ENCODE measurements around the gene SPRTN.
A peak's percentile ranks its signal among the peaks of the same experiment; 100 is the strongest.

SPRTN gene

GRCh38 chr1:231338270-231339128, at the start of gene SPRTN:
Gene SPRTN (plus strand): TSS chr1:231338293. CDS start chr1:231338384, 91 bp downstream.
- TF ChIP-seq CTCF (conservative IDR thresholded peaks at IDR 0.05; ENCODE audit: low read depth), result no peak
- peak within 1 kb of the TSS; percentile 98 for H3K27ac ChIP-seq
- ChIA-PET POLR2A (ENCODE audit: low non-redundant PET) (interaction anchor here (0.8 kb wide), 1 partner anchor 82 kb away, joined by 3 read pairs; no protein-coding TSS in a partner anchor), CTCF (interaction anchor here (0.6 kb wide), 1 partner anchor 315 kb away, joined by 3 read pairs; no protein-coding TSS in a partner anchor)
- DNase-seq (ENCODE audit: low spot score), result no peak

GRCh38 chr1:231295938-231296337, 42.2 kb upstream of the SPRTN start:
- no peak overlapping the region for H3K27ac ChIP-seq
- POLR2A ChIA-PET (ENCODE audit: low non-redundant PET), result no interaction called here
- DNase-seq (ENCODE audit: low spot score), result no peak
- CTCF ChIA-PET, result interaction anchor here (0.7 kb wide), 1 partner anchor 49 kb away, joined by 3 read pairs; no protein-coding TSS in a partner anchor
- TF ChIP-seq CTCF (conservative IDR thresholded peaks at IDR 0.05; ENCODE audit: low read depth), result no peak

GRCh38 chr1:231301990-231302389, 36.1 kb upstream of the SPRTN start:
- TF ChIP-seq CTCF (conservative IDR thresholded peaks at IDR 0.05; ENCODE audit: low read depth), result no peak
- POLR2A ChIA-PET (ENCODE audit: low non-redundant PET), result no interaction called here
- no peak overlapping the region for H3K27ac ChIP-seq
- CTCF ChIA-PET, result no interaction called here
- no peak for DNase-seq (ENCODE audit: low spot score)

- ChIA-PET CTCF (no interaction called here), POLR2A (ENCODE audit: low non-redundant PET) (no interaction called here)
- DNase-seq (ENCODE audit: low spot score), result no peak
- no peak for TF ChIP-seq CTCF (conservative IDR thresholded peaks at IDR 0.05; ENCODE audit: low read depth)
- no peak overlapping the region for H3K27ac ChIP-seq
Observed at GRCh38 chr1:231310391-231310934, 27.6 kb upstream of the SPRTN start.

- DNase-seq (ENCODE audit: low spot score), result no peak
- TF ChIP-seq CTCF (conservative IDR thresholded peaks at IDR 0.05; ENCODE audit: low read depth), result no peak
- ChIA-PET CTCF (no interaction called here), POLR2A (ENCODE audit: low non-redundant PET) (no interaction called here)
- H3K27ac ChIP-seq, result no peak overlapping the region
Observed at GRCh38 chr1:231311720-231312431, 26.2 kb upstream of the SPRTN start.

- DNase-seq (ENCODE audit: low spot score), result no peak
- H3K27ac ChIP-seq, result no peak overlapping the region
- CTCF ChIA-PET, result no interaction called here
- POLR2A ChIA-PET (ENCODE audit: low non-redundant PET), result no interaction called here
- no peak for TF ChIP-seq CTCF (conservative IDR thresholded peaks at IDR 0.05; ENCODE audit: low read depth)
Observed at GRCh38 chr1:231312432-231312788, 25.7 kb upstream of the SPRTN start.
